NCI-H2029 (cell line): ENCODE data around the gene PLPP1.
"Not testable (repeated sequence)": the region's sequence is repeated elsewhere in the genome, so short reads cannot be mapped to it uniquely, and the experiment has no call there.

Source experiments
- DNase-seq: peaks from one replicate; lab custom pipeline; 2025; lab: John Stamatoyannopoulos, UW

The PLPP1 gene

DNA sequence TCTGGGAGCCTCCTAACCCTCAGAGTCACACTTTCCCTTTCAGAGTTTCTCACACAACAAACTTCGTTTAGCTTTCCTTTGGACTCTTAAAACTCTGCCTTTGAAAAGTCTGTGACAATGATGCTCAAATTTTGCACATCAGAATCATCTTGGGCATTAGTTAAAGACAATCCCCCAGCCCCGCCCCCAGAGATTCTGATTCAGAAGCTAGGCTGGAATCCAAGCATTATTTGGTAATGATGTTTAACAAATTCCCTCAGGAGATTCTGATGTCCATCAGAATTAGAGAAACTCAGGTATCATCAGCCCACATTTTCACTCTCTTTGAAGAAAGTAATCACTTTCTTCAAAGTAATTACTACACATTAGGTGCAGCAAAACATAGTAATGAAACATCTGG, 9.6 kb upstream of the PLPP1 start:
- DNase-seq: no peak

- no peak for DNase-seq
Observed at GRCh38 chr5:55541056-55541635, 6.4 kb upstream of the PLPP1 start.

DNA sequence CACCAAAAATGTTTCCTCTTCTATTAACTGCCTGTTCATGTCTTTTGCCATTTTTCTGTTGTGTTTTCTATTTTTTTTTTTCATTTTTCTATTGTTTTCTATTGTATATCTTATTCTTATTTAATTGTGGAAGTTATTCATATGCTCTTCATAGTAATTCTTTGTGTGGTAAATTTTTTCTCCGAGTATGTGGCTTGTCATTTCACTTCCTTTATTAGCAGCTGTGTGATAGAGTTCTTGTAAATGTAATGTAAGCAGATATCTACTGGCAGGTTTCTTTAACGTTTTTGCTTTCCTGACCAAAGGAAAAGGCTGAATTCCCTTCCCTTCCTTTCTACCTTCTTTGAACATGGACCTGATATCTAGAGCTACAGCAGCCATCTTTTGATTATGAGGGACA, 5.8 kb upstream of the PLPP1 start:
- DNase-seq: no peak

- no peak for DNase-seq
Observed at GRCh38 chr5:55540024-55540423, 5.3 kb upstream of the PLPP1 start.

GRCh38 chr5:55538661-55539060, 3.9 kb upstream of the PLPP1 start:
- DNase-seq: no peak

DNA sequence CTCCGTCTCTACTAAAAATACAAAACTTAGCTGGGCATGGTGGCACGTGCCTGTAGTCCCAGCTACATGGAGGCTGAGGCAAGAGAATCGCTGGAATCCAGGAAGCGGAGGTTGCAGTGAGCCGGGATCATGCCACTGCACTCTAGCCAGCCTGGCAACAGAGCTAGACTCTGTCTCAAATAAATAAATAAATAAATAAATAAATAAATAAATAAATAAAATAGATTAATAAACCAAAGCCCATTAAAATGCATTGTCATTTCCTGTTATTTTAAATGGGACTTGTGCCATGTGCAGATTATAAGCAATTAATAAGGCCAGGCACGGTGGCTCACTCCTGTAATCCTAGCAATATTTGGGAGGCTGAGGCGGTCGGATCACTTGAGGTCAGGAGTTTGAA, 2.6 kb upstream of the PLPP1 start:
- DNase-seq: not testable (repeated sequence)

- no peak for DNase-seq
Observed at GRCh38 chr5:55535199-55535905, 588 bp upstream of the PLPP1 start.

DNA sequence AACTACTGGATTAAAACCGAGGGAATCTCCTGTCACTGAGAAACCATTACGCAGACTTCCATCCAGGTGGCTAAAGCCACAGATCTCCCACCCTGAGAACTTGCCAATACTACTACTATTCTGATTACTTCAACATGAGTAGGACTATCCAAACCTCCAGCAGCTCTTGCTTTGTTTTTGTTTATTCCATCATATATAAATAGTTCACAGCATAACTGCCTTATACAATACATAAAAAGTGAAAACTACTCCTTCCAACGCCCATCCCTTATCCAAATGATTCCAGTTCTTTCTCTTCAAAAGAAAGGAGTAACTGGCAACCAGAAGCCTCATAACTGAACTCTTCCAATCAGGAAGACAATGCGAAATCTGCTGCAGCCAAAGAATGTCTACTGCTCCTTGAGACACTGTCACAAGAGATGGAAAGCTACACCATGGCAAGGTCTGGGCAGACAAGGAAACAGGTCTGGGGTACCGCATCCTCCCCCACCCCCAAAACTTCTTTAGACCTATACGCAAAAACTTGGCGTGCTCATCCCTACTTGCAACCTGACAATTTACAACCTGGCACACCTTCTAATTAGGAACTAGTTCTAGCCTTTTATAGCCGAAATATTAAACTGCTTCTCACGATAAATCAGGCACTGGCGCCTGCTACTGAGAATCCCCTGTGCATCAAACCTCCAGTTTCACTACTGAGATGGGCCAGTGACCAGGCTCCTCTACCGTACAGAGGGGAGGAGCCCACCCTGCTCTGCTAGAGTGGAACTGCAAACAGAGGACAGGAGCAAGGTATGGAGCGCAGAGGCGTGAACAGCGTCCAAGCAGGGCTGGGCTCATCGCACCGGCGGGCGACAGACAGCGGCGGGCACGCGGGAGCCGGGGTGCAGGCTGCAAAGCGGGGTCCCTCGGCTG, 986 bp downstream of the PLPP1 start:
- DNase-seq: peak; percentile 29

DNA sequence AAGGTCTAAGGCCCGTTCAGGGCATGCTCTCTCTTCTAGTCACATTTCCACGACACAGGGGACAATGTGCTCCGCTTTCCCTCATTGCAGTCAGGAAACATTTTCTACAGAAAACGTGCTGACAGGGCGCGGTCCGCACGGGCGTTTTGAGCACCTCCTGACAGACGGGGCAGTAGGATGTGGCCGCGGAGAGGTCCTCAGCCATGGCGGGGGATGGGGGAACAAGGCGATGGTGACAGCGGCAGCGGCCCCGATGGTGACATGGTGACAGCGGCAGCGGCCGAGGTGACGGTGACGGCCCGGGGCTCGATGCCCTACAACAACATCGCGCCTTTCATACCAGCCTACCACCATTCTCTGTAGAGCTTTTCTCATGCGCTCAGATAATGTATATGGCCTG, 4.1 kb downstream of the PLPP1 start:
- no peak for DNase-seq

DNA sequence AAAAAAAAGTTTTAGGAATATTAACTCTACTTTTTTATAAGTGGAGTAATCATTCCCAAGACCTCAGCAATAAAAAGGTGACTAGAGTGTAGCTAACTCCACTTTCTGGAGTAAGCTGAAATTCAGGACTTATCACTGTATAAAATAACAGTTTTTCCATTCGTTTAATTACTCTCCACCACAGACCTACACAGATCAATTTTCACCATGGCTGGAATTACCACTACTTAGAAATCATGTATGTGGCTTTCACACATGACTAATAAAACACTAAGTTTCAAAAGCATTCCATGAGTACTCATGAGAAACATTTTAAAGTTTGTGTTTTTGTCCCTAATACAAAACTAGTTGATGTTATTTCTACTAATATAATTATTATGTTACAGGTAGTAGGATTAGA, 9.9 kb downstream of the PLPP1 start:
- no peak for DNase-seq

- DNase-seq: no peak
Observed at GRCh38 chr5:55523293-55523692, 11.5 kb downstream of the PLPP1 start.

GRCh38 chr5:55521881-55522280, 12.9 kb downstream of the PLPP1 start:
- no peak for DNase-seq

- no peak for DNase-seq
Observed at GRCh38 chr5:55520117-55520839, 14.5 kb downstream of the PLPP1 start.

DNA sequence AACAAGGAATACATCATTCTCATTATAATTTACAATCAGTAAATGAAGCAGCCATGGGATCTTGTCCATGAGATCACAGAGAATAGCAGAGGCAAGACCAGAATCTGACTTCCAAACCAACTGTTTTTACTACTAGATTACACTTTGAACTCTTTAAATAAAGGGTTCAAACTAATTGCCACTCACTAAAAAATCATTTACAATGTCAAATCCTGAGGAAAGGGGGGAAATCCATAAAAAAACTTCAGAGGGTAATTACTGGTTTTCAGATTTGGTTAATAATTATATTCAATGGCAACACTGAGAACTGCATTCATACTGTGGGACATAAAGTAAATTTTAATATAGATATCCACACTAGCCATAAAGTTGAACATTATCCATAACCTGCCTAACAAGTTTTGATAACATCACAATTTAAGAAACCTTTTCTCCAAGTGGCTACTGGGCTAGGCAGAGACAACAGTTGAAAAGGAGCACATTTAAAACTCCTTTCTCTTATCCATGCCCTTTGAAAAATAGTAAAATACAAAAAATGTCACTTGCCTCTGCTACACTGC, 15.9 kb downstream of the PLPP1 start:
- DNase-seq: no peak

DNA sequence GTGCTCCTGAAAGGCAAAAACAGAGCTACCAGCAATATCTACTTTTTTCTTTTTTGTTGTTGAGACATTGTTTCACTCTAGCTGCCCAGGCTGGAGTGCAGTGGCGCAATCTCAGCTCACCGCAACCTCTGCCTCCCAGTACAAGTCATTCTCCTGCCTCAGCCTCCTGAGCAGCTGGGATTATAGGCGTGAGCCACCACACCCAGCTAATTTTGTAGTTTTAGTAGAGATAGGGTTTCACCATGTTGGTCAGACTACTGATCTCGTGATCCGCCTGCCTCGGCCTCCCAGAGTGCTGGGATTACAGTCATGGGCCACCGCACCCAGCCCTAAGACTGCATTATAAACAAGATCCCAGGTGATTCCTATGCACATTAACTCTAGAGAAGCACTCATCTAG, 17.0 kb downstream of the PLPP1 start:
- no peak for DNase-seq

- no peak for DNase-seq
Observed at GRCh38 chr5:55511010-55511409, 23.8 kb downstream of the PLPP1 start.

GRCh38 chr5:55510523-55510880, 24.3 kb downstream of the PLPP1 start:
- DNase-seq: no peak

GRCh38 chr5:55509796-55510522, 24.8 kb downstream of the PLPP1 start:
- DNase-seq: no peak

GRCh38 chr5:55509097-55509496, 25.7 kb downstream of the PLPP1 start:
- DNase-seq: no peak

DNA sequence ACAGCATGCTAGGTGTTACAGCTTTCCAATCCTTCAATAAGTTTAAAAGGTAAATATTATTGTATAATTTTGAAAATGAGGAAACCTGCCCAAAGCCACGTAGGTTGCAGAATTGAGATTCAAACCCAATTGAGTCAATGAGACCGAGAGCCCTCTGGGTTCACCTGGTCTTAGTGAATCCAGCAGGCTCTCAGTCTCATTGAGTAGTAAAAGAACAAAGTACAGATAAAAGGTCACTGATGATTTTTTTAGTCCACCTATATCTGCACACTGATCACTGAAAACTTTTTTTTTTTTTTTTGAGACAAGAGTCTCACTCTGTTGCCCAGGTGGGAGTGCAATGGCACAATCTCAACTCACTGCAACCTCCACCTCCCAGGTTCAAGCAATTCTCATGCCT, 27.2 kb downstream of the PLPP1 start:
- DNase-seq: no peak

DNA sequence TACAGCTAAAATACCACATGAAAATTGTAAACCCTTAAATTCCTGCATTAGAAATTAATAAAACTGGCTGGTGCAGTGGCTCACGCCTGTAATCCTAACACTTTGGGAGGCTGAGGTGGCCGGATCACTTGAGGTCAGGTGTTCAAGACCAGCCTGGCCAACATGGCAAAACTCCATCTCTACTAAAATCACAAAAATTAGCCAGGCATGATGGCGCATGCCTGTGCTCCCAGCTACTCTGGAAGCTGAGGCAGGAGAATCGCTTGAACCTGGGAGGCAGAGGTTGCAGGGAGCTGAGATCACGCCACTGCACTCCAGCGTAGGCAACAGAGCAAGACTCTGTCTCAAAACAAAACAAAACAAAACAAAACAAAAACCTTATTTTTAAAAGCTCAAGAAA, 29.1 kb downstream of the PLPP1 start:
- DNase-seq: not testable (repeated sequence)
